ENCODE measurements around the gene TGFBR3. TPM values are rescaled to one million over a fixed set of nuclear protein-coding genes. Genes with fewer than 3 reads are reported as not detected.

Gene TGFBR3
- total and polyA plus RNA-seq, 9 of the 15 experiments (the other 6 are each of a cell fraction or from before 2014, with no cell fraction given): 3.6 to 32.4 (median 15.6) TPM

DNA sequence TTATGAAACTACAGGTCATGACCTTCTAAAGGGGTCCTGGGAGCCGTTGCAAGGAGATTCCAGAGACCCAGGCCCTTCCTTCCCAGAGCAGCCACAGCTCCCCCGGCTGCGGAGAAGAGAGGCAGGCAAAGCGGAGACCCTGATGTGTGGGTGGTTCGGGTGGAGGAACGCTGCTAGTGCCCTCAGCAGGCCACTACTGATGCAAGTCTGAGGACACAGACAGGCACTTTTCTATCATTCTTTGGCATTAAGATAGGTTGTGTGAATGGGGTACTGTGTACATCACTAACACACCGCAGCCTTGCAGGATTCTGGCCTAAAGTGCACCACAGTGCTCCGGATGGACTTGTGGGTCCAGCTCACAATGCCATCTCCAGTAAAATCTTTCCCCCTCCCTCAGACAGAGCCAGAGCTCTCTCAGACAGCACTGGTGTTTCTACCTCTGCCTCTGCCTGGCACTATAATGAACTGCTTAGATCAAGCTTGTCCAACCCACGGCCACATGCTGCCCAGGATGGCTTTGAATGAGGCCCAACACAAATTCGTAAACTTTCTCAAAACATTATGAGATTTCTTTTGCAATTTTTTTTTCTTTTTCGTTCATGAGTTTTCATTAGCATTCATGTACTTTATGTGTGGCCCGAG lies 121.4 kb downstream of the TGFBR3 start (continued):
- TF ChIP-seq, protein P1, sequence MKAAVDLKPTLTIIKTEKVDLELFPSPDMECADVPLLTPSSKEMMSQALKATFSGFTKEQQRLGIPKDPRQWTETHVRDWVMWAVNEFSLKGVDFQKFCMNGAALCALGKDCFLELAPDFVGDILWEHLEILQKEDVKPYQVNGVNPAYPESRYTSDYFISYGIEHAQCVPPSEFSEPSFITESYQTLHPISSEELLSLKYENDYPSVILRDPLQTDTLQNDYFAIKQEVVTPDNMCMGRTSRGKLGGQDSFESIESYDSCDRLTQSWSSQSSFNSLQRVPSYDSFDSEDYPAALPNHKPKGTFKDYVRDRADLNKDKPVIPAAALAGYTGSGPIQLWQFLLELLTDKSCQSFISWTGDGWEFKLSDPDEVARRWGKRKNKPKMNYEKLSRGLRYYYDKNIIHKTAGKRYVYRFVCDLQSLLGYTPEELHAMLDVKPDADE (conservative IDR thresholded peaks at IDR 0.05; ENCODE audit: control insufficient read depth, low read depth, low read length): no peak
- TF ChIP-seq ATF1 (CRISPR knock-in tag; IDR thresholded peaks at IDR 0.05) (no peak), ATF1 (tag; IDR thresholded peaks at IDR 0.05) (no peak), ZNF217 (CRISPR knock-in tag; IDR thresholded peaks at IDR 0.05) (no peak), ILF3 (IDR thresholded peaks at IDR 0.05; ENCODE audit: borderline replicate concordance) (no peak), ATF7 (IDR thresholded peaks at IDR 0.05) (no peak), ZZZ3 (IDR thresholded peaks at IDR 0.05) (no peak), COPS2 (conservative IDR thresholded peaks at IDR 0.05) (no peak), ZBTB7A (IDR thresholded peaks at IDR 0.05; ENCODE audit: borderline replicate concordance, control insufficient read depth, low read depth, low read length) (peak; percentile 78; the same call in 1 of the 2 replicates), RFX5 (IDR thresholded peaks at IDR 0.05; ENCODE audit: low read depth, low read length) (no peak), GATAD2A (IDR thresholded peaks at IDR 0.05) (peak; percentile 69; the same call in 1 of the 2 replicates), TOE1 (IDR thresholded peaks at IDR 0.05; ENCODE audit: borderline replicate concordance) (no peak), TOE1 (CRISPR knock-in tag; IDR thresholded peaks at IDR 0.05; ENCODE audit: borderline replicate concordance, low read depth) (no peak), RAD21 (CRISPR knock-in tag; conservative IDR thresholded peaks at IDR 0.05 in 1 of 2, IDR thresholded peaks at IDR 0.05 in 1 of 2) (peak in 1 of 2 experiments; percentile 53; a peak in 2 of 4 replicates), FOXP1 (CRISPR knock-in tag; IDR thresholded peaks at IDR 0.05) (no peak), CBX2 (IDR thresholded peaks at IDR 0.05; ENCODE audit: insufficient read depth, low read length, poor library complexity, severe bottlenecking) (no peak)
- TF ChIP-seq, protein P2, sequence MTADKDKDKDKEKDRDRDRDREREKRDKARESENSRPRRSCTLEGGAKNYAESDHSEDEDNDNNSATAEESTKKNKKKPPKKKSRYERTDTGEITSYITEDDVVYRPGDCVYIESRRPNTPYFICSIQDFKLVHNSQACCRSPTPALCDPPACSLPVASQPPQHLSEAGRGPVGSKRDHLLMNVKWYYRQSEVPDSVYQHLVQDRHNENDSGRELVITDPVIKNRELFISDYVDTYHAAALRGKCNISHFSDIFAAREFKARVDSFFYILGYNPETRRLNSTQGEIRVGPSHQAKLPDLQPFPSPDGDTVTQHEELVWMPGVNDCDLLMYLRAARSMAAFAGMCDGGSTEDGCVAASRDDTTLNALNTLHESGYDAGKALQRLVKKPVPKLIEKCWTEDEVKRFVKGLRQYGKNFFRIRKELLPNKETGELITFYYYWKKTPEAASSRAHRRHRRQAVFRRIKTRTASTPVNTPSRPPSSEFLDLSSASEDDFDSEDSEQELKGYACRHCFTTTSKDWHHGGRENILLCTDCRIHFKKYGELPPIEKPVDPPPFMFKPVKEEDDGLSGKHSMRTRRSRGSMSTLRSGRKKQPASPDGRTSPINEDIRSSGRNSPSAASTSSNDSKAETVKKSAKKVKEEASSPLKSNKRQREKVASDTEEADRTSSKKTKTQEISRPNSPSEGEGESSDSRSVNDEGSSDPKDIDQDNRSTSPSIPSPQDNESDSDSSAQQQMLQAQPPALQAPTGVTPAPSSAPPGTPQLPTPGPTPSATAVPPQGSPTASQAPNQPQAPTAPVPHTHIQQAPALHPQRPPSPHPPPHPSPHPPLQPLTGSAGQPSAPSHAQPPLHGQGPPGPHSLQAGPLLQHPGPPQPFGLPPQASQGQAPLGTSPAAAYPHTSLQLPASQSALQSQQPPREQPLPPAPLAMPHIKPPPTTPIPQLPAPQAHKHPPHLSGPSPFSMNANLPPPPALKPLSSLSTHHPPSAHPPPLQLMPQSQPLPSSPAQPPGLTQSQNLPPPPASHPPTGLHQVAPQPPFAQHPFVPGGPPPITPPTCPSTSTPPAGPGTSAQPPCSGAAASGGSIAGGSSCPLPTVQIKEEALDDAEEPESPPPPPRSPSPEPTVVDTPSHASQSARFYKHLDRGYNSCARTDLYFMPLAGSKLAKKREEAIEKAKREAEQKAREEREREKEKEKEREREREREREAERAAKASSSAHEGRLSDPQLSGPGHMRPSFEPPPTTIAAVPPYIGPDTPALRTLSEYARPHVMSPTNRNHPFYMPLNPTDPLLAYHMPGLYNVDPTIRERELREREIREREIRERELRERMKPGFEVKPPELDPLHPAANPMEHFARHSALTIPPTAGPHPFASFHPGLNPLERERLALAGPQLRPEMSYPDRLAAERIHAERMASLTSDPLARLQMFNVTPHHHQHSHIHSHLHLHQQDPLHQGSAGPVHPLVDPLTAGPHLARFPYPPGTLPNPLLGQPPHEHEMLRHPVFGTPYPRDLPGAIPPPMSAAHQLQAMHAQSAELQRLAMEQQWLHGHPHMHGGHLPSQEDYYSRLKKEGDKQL (CRISPR knock-in tag; IDR thresholded peaks at IDR 0.05; ENCODE audit: borderline replicate concordance): no peak
- TF ChIP-seq, protein P3, sequence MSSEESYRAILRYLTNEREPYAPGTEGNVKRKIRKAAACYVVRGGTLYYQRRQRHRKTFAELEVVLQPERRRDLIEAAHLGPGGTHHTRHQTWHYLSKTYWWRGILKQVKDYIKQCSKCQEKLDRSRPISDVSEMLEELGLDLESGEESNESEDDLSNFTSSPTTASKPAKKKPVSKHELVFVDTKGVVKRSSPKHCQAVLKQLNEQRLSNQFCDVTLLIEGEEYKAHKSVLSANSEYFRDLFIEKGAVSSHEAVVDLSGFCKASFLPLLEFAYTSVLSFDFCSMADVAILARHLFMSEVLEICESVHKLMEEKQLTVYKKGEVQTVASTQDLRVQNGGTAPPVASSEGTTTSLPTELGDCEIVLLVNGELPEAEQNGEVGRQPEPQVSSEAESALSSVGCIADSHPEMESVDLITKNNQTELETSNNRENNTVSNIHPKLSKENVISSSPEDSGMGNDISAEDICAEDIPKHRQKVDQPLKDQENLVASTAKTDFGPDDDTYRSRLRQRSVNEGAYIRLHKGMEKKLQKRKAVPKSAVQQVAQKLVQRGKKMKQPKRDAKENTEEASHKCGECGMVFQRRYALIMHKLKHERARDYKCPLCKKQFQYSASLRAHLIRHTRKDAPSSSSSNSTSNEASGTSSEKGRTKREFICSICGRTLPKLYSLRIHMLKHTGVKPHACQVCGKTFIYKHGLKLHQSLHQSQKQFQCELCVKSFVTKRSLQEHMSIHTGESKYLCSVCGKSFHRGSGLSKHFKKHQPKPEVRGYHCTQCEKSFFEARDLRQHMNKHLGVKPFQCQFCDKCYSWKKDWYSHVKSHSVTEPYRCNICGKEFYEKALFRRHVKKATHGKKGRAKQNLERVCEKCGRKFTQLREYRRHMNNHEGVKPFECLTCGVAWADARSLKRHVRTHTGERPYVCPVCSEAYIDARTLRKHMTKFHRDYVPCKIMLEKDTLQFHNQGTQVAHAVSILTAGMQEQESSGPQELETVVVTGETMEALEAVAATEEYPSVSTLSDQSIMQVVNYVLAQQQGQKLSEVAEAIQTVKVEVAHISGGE (CRISPR knock-in tag; IDR thresholded peaks at IDR 0.05): no peak
